Heart left ventricle (tissue), 16 donors: ENCODE data around the gene ATF7. TPM values are rescaled to one million over a fixed set of nuclear protein-coding genes. Genes with fewer than 3 reads are reported as not detected.
A peak's percentile ranks its signal among the peaks of the same experiment; 100 is the strongest.

ENCODE experiments used
- ATAC-seq, 4 donors: fragments of 200-7000 bp; cut with Tn5 transposase; one replicate each; pipeline ENCODE4 v1.9.1; 2020 to 2022; ENCODE audit warnings: moderate library complexity in 4 of 4, mild to moderate bottlenecking in 3 of 4, moderate number of reproducible peaks in 1 of 4
- DNase-seq, 5 donors: peaks; one replicate each; pipeline ENCODE4 v3.0.0-alpha.2; 2020
- H3K27ac ChIP-seq, 12 donors: fragments of 200-600 bp; sonication (generic) in 4 of 12; one replicate each; pipeline versions ENCODE4 v1.5.0 to v1.8.0; 2016 to 2022; ENCODE audit warnings: mild to moderate bottlenecking in 2 of 12
- H3K27me3 ChIP-seq, 9 donors: fragments of 200-600 bp; sonication (generic) in 2 of 9; one replicate each; pipeline versions ENCODE4 v1.5.1 to v1.8.0; 2016 to 2022; ENCODE audit warnings: mild to moderate bottlenecking in 3 of 9
- H3K36me3 ChIP-seq, 9 donors: fragments of 200-600 bp; sonication (generic) in 2 of 9; one replicate each; pipeline versions ENCODE4 v1.5.0 to v1.8.0; 2018 to 2022; ENCODE audit warnings: mild to moderate bottlenecking in 2 of 9
- H3K4me1 ChIP-seq, 12 donors: fragments of 200-600 bp; sonication (generic) in 4 of 12; one replicate each; pipeline versions ENCODE4 v1.5.0 to v1.8.0; 2016 to 2022; ENCODE audit warnings: mild to moderate bottlenecking in 3 of 12
- H3K4me3 ChIP-seq, 12 donors: fragments of 200-600 bp; sonication (generic) in 4 of 12; one replicate each; pipeline versions ENCODE4 v1.5.0 to v1.8.0; 2017 to 2022; ENCODE audit warnings: mild to moderate bottlenecking in 9 of 12, moderate library complexity in 4 of 12
- H3K9me3 ChIP-seq, 12 donors: fragments of 200-600 bp; sonication (generic) in 4 of 12; one replicate each; pipeline versions ENCODE4 v1.5.0 to v1.8.0; 2016 to 2022; ENCODE audit warnings: mild to moderate bottlenecking in 1 of 12
- CTCF ChIP-seq, 12 donors: fragments of 200-600 bp; sonication (generic) in 4 of 12; IDR thresholded peaks; one replicate each; pipeline versions ENCODE4 v1.5.0 to v1.8.0; 2018 to 2022; ENCODE audit warnings: antibody characterized with exemption in 12 of 12, mild to moderate bottlenecking in 5 of 12
- POLR2A ChIP-seq, 2 donors: fragments of 450-650 bp; IDR thresholded peaks; one replicate each; pipeline ENCODE4 v1.6.1; 2017; ENCODE audit warnings: antibody characterized with exemption in 2 of 2, mild to moderate bottlenecking in 2 of 2, moderate library complexity in 2 of 2
- WGBS, 4 donors: extraction: QIAGEN DNeasy Blood & Tissue Kit in 2 of 4; methylation state at CpG; one replicate each; pipeline versions ENCODE4 v1.1.5 to v1.1.7; 2013 to 2018; 5-methylcytosine and 5-hydroxymethylcytosine counted together
- intact Hi-C, 10 donors: fragments of 100-400 bp; cut with DNase I; formaldehyde crosslinking; loops; one replicate each; pipeline versions ENCODE4 v1.11.1 to v1.14.2; 2022
- polyA plus RNA-seq, 2 donors: library from polyadenylated mRNA; stranded (reverse); fragments of 200-250 nt; gene quantifications; one replicate each; pipeline ENCODE4 v1.2.3, GENCODE V29; 2013
- total RNA-seq, 9 donors: library from RNA; depleted of rRNA in 2 of 9; stranded (reverse); fragments of >200 nt in 2 of 9; fragmentation: NEBNext Ultra II Directional in 3 of 9; extraction: Animal tissue kit (Norgen Biotek cat#: 25700) in 3 of 9; gene quantifications; one replicate each; pipeline versions ENCODE4 v1.1.0 to v1.2.4, GENCODE V29; 2016 to 2023
- donor health status: ischemic (EF 13 %, LVEDD 7.1; RV severe dilation, severe dysfunction).
- donor health status: healthy with polysubstance abuse.
- donor health status: DM: no; HTN: yes; CAD: no.
- donor health status: DM: no; HTN: no; CAD: no.
- donor health status: ischemic (EF 25% LVEDD 6.9; RV normal size, moderate dysfunction).
- donor health status: ischemic (EF 25% LVEDD 5.7; RV mildly dilated, moderate dysfunction).
- donor health status: healthy.
- donor health status: DM: yes; HTN: yes; CAD: no.
- donor health status: ischemic (EF 35%, LVEDD 5.7; RV mildly dilated, moderate dysfunction).
- donor health status: nonischemic (EF 11% LVEDD 7.7; RV severe dilation, severe dysfunction).
- donor health status: DM: yes; HTN: yes; CAD: no.
- donor health status: PGD.
- donor health status: ischemic (EF 29% LVEDD 5.4; RV normal size, mild dysfunction).
- donor health status: nonischemic (EF 23%, LVEDD 6.1; RV moderate dilation, normal function).

ATF7 gene
- total and polyA plus RNA-seq, 11 donors, result 20.0 to 43.2 (median 31.8) TPM

GRCh38 chr12:53505086-53505485, 121.1 kb downstream of the ATF7 start:
- H3K4me3 ChIP-seq, result no peak overlapping the region
- no peaks in the 10 kb centered on the region for H3K9me3 ChIP-seq
- H3K27me3 ChIP-seq, result no peaks in the 10 kb centered on the region
- peaks cover 0 to 42% (median 26%) of the 10 kb centered on the region in 9 donors for H3K36me3 ChIP-seq
- ATAC-seq, result no peak
- intact Hi-C loops, result loop anchor here in 9 of 10 donors (5.0 to 10.0 kb wide), 6 partner anchors 78 to 290 kb away; partner anchors contain the start of genes AAAS (in 6 of the 9) and AMHR2 (in 1 of the 9)
- H3K4me1 ChIP-seq, result peaks cover 5 to 43% (median 30%) of the 10 kb centered on the region in 12 donors
- H3K27ac ChIP-seq, result peak overlapping the region in 1 of 12 donors; percentile 10
- no peak for TF ChIP-seq POLR2A (IDR thresholded peaks at IDR 0.05)
- TF ChIP-seq CTCF (IDR thresholded peaks at IDR 0.05), result no peak
- no peak for DNase-seq
- WGBS, 4 donors, result 79 to 90% (median 87%) methylated on average over 9 to 10 of the region's 10 CpGs

GRCh38 chr12:53504004-53504920, 121.9 kb downstream of the ATF7 start:
- intact Hi-C loops, result loop anchor here in 8 of 10 donors (5.0 to 10.0 kb wide), 6 partner anchors 52 to 292 kb away; partner anchors contain the start of genes AAAS (in 6 of the 8) and PCBP2 (in 1 of the 8)
- DNase-seq, result no peak
- H3K4me1 ChIP-seq, result peaks cover 5 to 48% (median 33%) of the 10 kb centered on the region in 12 donors

GRCh38 chr12:53502983-53503728, 123.0 kb downstream of the ATF7 start:
- ATAC-seq (no peak), DNase-seq (no peak)
- Histone ChIP-seq H3K4me3 (peak overlapping the region in 2 of 12 donors; percentile 71 to 89), H3K36me3 (peaks cover 0 to 39% (median 26%) of the 10 kb centered on the region in 9 donors), H3K27me3 (no peaks in the 10 kb centered on the region), H3K9me3 (no peaks in the 10 kb centered on the region), H3K27ac (peak overlapping the region in 9 of 12 donors; percentile 93 to 100 (median 98)), H3K4me1 (peaks cover 5 to 45% (median 29%) of the 10 kb centered on the region in 12 donors)
- intact Hi-C loops, result loop anchor here in 8 of 10 donors (5.0 to 10.0 kb wide), 6 partner anchors 51 to 291 kb away; partner anchors contain the start of genes AAAS (in 6 of the 8) and PCBP2 (in 1 of the 8)
- TF ChIP-seq CTCF (IDR thresholded peaks at IDR 0.05), result no peak
- no peak for TF ChIP-seq POLR2A (IDR thresholded peaks at IDR 0.05)
- WGBS, 4 donors, result 74 to 82% (median 77%) methylated on average over 9 to 10 of the region's 10 CpGs

More at GRCh38 chr12:53504004-53504920, 121.9 kb downstream of the ATF7 start:
- no peak overlapping the region for H3K4me3 ChIP-seq
- peak overlapping the region in 2 of 12 donors; percentile 99 for H3K27ac ChIP-seq
- H3K36me3 ChIP-seq, result peaks cover 0 to 39% (median 26%) of the 10 kb centered on the region in 9 donors
- no peaks in the 10 kb centered on the region for H3K27me3 ChIP-seq
- no peak for ATAC-seq
- 79 to 84% (median 80%) methylated on average over 12 to 14 of the region's 14 CpGs for WGBS, 4 donors
- no peaks in the 10 kb centered on the region for H3K9me3 ChIP-seq
- TF ChIP-seq CTCF (IDR thresholded peaks at IDR 0.05), result no peak
- no peak for TF ChIP-seq POLR2A (IDR thresholded peaks at IDR 0.05)
